Sigmoid colon (tissue), 7 donors: ENCODE results near the gene ANGPTL4. TPM values are rescaled to one million over a fixed set of nuclear protein-coding genes. Genes with fewer than 3 reads are reported as not detected.

Source experiments
- DNase-seq: peaks from one replicate; pipeline ENCODE4 v3.0.0-alpha.2; 2019
- H3K27ac ChIP-seq, 4 donors: fragments of 200-600 bp; sonication (generic); one replicate each; pipeline ENCODE4 v1.5.1; 2016 to 2019; ENCODE audit warnings: mild to moderate bottlenecking in 1 of 4
- H3K27me3 ChIP-seq, 3 donors: fragments of 200-600 bp; sonication (generic); one replicate each; pipeline ENCODE4 v1.5.1; 2019; ENCODE audit warnings: mild to moderate bottlenecking in 1 of 3
- H3K36me3 ChIP-seq, 4 donors: fragments of 200-600 bp; sonication (generic); one replicate each; pipeline ENCODE4 v1.5.1; 2016 to 2019
- H3K4me1 ChIP-seq, 4 donors: fragments of 200-600 bp; sonication (generic); one replicate each; pipeline ENCODE4 v1.5.1; 2017 to 2019
- H3K4me3 ChIP-seq, 4 donors: fragments of 200-600 bp; sonication (generic); one replicate each; pipeline ENCODE4 v1.5.1; 2017 to 2019; ENCODE audit warnings: mild to moderate bottlenecking in 2 of 4, moderate library complexity in 1 of 4
- H3K9me3 ChIP-seq, 4 donors: fragments of 200-600 bp in 3 of 4; sonication (generic) in 3 of 4; one replicate each; pipeline versions ENCODE4 v1.5.1 to v1.6.1; 2013 to 2019
- EP300 ChIP-seq, 4 donors: sonication (generic); formaldehyde crosslinking; IDR thresholded peaks; one replicate each; pipeline ENCODE4 v1.6.1; 2017; ENCODE audit warnings: antibody characterized with exemption in 4 of 4
- POLR2A ChIP-seq, 2 donors: fragments of 450-650 bp; IDR thresholded peaks; one replicate each; pipeline ENCODE4 v1.6.1; 2016; ENCODE audit warnings: antibody characterized with exemption in 2 of 2, mild to moderate bottlenecking in 2 of 2, moderate library complexity in 2 of 2
- POLR2AphosphoS5 ChIP-seq, 4 donors: sonication (generic); formaldehyde crosslinking; IDR thresholded peaks; one replicate each; pipeline ENCODE4 v1.6.1; 2017; ENCODE audit warnings: antibody characterized with exemption in 4 of 4
- WGBS, 2 donors: extraction: QIAGEN DNeasy Blood & Tissue Kit; methylation state at CpG; one replicate each; pipeline ENCODE4 v1.1.7; 2013; 5-methylcytosine and 5-hydroxymethylcytosine counted together
- intact Hi-C: fragments of 100-400 bp; cut with DNase I; formaldehyde crosslinking; loops from one replicate; pipeline ENCODE4 v1.15.1; 2023
- polyA plus RNA-seq, 3 donors: library from polyadenylated mRNA; stranded (reverse); fragments of 200-250 nt; gene quantifications; one replicate each; pipeline ENCODE4 v1.2.3, GENCODE V29; 2013
- total RNA-seq, 4 donors: library from RNA; depleted of rRNA; stranded (reverse); fragments of >200 nt; gene quantifications; one replicate each; pipeline ENCODE4 v1.1.0, GENCODE V29; 2016
- TF ChIP-seq, protein P1 (sequence below), 4 experiments: fragments of 450-650 bp in 3 of 4; fragments of 200-600 bp in 1 of 4; IDR thresholded peaks; one replicate each; pipeline ENCODE4 v1.5.1; 2016 to 2019; ENCODE audit warnings: antibody characterized with exemption in 4 of 4, mild to moderate bottlenecking in 3 of 4, moderate library complexity in 2 of 4
- donor health status: healthy with polysubstance abuse.
- donor health status: Bipolar disorder and iron deficiency.
- donor health status: healthy.

Gene ANGPTL4
- total and polyA plus RNA-seq, 7 donors, result 2.3 to 31.6 (median 10.3) TPM

GRCh38 chr19:8319807-8320520 lies 44.0 kb upstream of the ANGPTL4 start:
- TF ChIP-seq EP300 (IDR thresholded peaks at IDR 0.05), result no peak
- H3K4me1 ChIP-seq, result peaks cover 0 to 37% (median 29%) of the 10 kb centered on the region in 4 donors
- H3K27ac ChIP-seq, result peak overlapping the region in 3 of 4 donors; percentile 88 to 92 (median 92)
- WGBS, 2 donors, result 85 to 86% methylated on average over 19 of the region's 19 CpGs
- no peaks in the 10 kb centered on the region for H3K9me3 ChIP-seq
- DNase-seq, result no peak
- peaks cover 7 to 41% (median 8%) of the 10 kb centered on the region in 4 donors for H3K36me3 ChIP-seq
- H3K4me3 ChIP-seq, result peak overlapping the region; percentile 75 to 93 (median 80)
- intact Hi-C loops, result loop anchor here (5.0 kb wide), 1 partner anchor 512 kb away; the partner anchor contains the start of genes MBD3L1 and ZNF558
- no peaks in the 10 kb centered on the region for H3K27me3 ChIP-seq

- Histone ChIP-seq H3K4me3 (peak overlapping the region; percentile 75 to 93 (median 80)), H3K27ac (peak overlapping the region; percentile 88 to 92 (median 92)), H3K27me3 (no peaks in the 10 kb centered on the region), H3K4me1 (peaks cover 0 to 37% (median 29%) of the 10 kb centered on the region in 4 donors), H3K36me3 (peaks cover 2 to 34% (median 4%) of the 10 kb centered on the region in 4 donors), H3K9me3 (no peaks in the 10 kb centered on the region)
- TF ChIP-seq POLR2AphosphoS5 (IDR thresholded peaks at IDR 0.05), result no peak
- TF ChIP-seq, protein P1, sequence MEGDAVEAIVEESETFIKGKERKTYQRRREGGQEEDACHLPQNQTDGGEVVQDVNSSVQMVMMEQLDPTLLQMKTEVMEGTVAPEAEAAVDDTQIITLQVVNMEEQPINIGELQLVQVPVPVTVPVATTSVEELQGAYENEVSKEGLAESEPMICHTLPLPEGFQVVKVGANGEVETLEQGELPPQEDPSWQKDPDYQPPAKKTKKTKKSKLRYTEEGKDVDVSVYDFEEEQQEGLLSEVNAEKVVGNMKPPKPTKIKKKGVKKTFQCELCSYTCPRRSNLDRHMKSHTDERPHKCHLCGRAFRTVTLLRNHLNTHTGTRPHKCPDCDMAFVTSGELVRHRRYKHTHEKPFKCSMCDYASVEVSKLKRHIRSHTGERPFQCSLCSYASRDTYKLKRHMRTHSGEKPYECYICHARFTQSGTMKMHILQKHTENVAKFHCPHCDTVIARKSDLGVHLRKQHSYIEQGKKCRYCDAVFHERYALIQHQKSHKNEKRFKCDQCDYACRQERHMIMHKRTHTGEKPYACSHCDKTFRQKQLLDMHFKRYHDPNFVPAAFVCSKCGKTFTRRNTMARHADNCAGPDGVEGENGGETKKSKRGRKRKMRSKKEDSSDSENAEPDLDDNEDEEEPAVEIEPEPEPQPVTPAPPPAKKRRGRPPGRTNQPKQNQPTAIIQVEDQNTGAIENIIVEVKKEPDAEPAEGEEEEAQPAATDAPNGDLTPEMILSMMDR (IDR thresholded peaks at IDR 0.05), result no peak
- TF ChIP-seq POLR2A (IDR thresholded peaks at IDR 0.05), result no peak
- no peak for TF ChIP-seq EP300 (IDR thresholded peaks at IDR 0.05)
- WGBS, 2 donors, result 1 to 2% methylated on average over 16 of the region's 16 CpGs
- intact Hi-C loops, result loop anchor here (5.0 kb wide), 1 partner anchor 512 kb away; the partner anchor contains the start of genes MBD3L1 and ZNF558
- DNase-seq, result no peak
These were observed 43.3 kb upstream of the ANGPTL4 start for GRCh38 chr19:8320564-8321066.

- TF ChIP-seq POLR2AphosphoS5 (IDR thresholded peaks at IDR 0.05) (peak; percentile 96 to 98 (median 98)), EP300 (IDR thresholded peaks at IDR 0.05) (peak in 1 of 4 donors; percentile 64), POLR2A (IDR thresholded peaks at IDR 0.05) (peak; percentile 90 to 93)
- TF ChIP-seq, protein P1 (IDR thresholded peaks at IDR 0.05), result peak in 1 of 4 experiments; percentile 10
- Histone ChIP-seq H3K4me3 (peak within 1 kb of the TSS; percentile 75 to 93 (median 80)), H3K9me3 (no peaks in the 10 kb centered on the region), H3K4me1 (peaks cover 0 to 37% (median 29%) of the 10 kb centered on the region in 4 donors), H3K27me3 (no peaks in the 10 kb centered on the region), H3K36me3 (peaks cover 0 to 27% (median 1%) of the 10 kb centered on the region in 4 donors), H3K27ac (peak within 1 kb of the TSS; percentile 88 to 92 (median 92))
- peak; percentile 99 for DNase-seq
- intact Hi-C loops, result loop anchor here (5.0 kb wide), 1 partner anchor 511 kb away; the partner anchor contains the start of genes MBD3L1 and ZNF558
- 0% methylated on average over 72 of the region's 72 CpGs for WGBS, 2 donors
These were observed 42.6 kb upstream of the ANGPTL4 start, which contains the start of the genes NDUFA7 and RPS28 for GRCh38 chr19:8321067-8321985. TSS of gene NDUFA7 (minus strand) at chr19:8321375. CDS start at chr19:8321358, 17 bp downstream. TSS of gene RPS28 (plus strand) at chr19:8321496. CDS start at chr19:8321531, 35 bp downstream.

DNA sequence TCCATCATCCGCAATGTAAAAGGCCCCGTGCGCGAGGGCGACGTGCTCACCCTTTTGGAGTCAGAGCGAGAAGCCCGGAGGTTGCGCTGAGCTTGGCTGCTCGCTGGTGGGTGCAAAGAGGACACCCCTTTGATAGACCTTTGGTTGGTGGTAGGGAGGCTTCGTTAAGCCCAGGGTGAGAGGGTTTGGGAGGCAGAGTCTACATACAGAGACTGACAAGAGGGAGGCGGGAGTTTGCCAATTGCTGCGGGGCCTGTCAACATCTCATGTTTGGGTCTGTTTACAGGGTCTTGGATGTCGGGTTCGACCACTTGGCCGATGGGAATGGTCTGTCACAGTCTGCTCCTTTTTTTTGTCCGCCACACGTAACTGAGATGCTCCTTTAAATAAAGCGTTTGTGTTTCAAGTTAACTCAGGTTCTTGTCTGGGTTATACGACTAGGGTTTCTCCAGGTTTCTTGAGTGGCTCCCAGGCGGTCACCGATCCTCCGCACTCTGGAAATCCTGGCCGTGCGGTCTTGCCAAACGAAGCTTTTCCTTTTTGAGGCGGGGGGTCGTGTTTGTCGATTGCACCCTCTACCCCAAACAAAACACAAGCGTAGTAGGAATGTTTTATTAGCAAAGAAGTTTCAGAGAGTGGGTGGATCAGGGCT lies 41.8 kb upstream of the ANGPTL4 start:
- TF ChIP-seq POLR2A (IDR thresholded peaks at IDR 0.05), result no peak
- TF ChIP-seq, protein P1 (IDR thresholded peaks at IDR 0.05), result no peak
- no peak for TF ChIP-seq POLR2AphosphoS5 (IDR thresholded peaks at IDR 0.05)
- DNase-seq, result no peak
- peak overlapping the region; percentile 75 to 93 (median 80) for H3K4me3 ChIP-seq
- peaks cover 0 to 37% (median 29%) of the 10 kb centered on the region in 4 donors for H3K4me1 ChIP-seq
- H3K36me3 ChIP-seq, result peaks cover 0 to 19% (median 0%) of the 10 kb centered on the region in 4 donors
- peak overlapping the region; percentile 88 to 92 (median 92) for H3K27ac ChIP-seq
- H3K9me3 ChIP-seq, result peaks cover 0 to 3% (median 0%) of the 10 kb centered on the region in 4 donors
- no peaks in the 10 kb centered on the region for H3K27me3 ChIP-seq
- intact Hi-C loops, result loop anchor here (5.0 kb wide), 1 partner anchor 510 kb away; the partner anchor contains the start of genes MBD3L1 and ZNF558
- WGBS, 2 donors, result 5 to 22% methylated on average over 30 of the region's 30 CpGs
